GM12878 (cell line): ENCODE measurements around the gene HCN1. TPM values are rescaled to one million over a fixed set of nuclear protein-coding genes. Genes with fewer than 3 reads are reported as not detected.

Source experiments
- ATAC-seq: fragments of 200-7000 bp; cut with Tn5 transposase; 3 replicates; pipeline ENCODE4 v1.9.1; 2020; ENCODE audit warnings: mild to moderate bottlenecking, moderate library complexity
- BruUV-seq: library from RNA; stranded (reverse); fragments of 400-500 nt; replicated peaks from 2 replicates; lab custom pipeline; 2021; lab: Mats Ljungman, UMichigan
- CTCF ChIA-PET: fragments of 300-600 bp; sonication (Branson Sonifier 250); formaldehyde crosslinking; extraction: SDS; loops from one replicate; lab custom pipeline; 2021; ENCODE audit warnings: inconsistent platforms; lab: Yijun Ruan, JAX
- POLR2A ChIA-PET: fragments of 350-600 bp; formaldehyde crosslinking; extraction: SDS; loops from one replicate; lab custom pipeline; 2021; ENCODE audit warnings: inconsistent platforms; lab: Charles Lee
- RAD21 ChIA-PET: fragments of 300-600 bp; sonication (Branson Sonifier 250); formaldehyde crosslinking; loops from one replicate; lab custom pipeline; 2023; ENCODE audit warnings: antibody characterized with exemption; ENCODE audit not compliant: unreplicated experiment; lab: Charles Lee
- SMC1A ChIA-PET: fragments of 300-600 bp; sonication (Branson Sonifier 250); formaldehyde crosslinking; loops from one replicate; lab custom pipeline; 2023; ENCODE audit not compliant: unreplicated experiment, uncharacterized antibody; lab: Charles Lee
- DNase-seq: peaks from one replicate; pipeline ENCODE4 v3.0.0-alpha.2; 2011; ENCODE audit warnings: low read depth, low spot score
- FAIRE-seq: peaks from 3 replicates; lab custom pipeline; 2011; peaks lifted over from hg19 to GRCh38; lab: Jason Lieb, UNC
- H2AFZ ChIP-seq: 2 replicates; pipeline ENCODE4 v1.6.0; 2011; ENCODE audit warnings: low read depth, low read length, control low read depth; ENCODE audit not compliant: control insufficient read depth
- H3K27ac ChIP-seq: 2 replicates; pipeline ENCODE4 v1.5.1; 2011; ENCODE audit warnings: control low read depth; ENCODE audit not compliant: control insufficient read depth, insufficient read depth
- H3K27me3 ChIP-seq, 2 experiments: replicated peaks in 1 of 2; 2 replicates each; pipeline versions ENCODE4 v1.6.0 to v1.6.1; 2011; ENCODE audit warnings: low read length in 1 of 2; ENCODE audit not compliant: control insufficient read depth in 2 of 2, insufficient read depth in 2 of 2
- H3K36me3 ChIP-seq, 2 experiments: 2 replicates each; pipeline ENCODE4 v1.5.1; 2011; ENCODE audit warnings: low read length in 1 of 2; ENCODE audit not compliant: control insufficient read depth in 2 of 2, insufficient read depth in 2 of 2
- H3K4me1 ChIP-seq: 2 replicates; pipeline ENCODE4 v1.6.1; 2011; ENCODE audit warnings: mild to moderate bottlenecking, low read length, moderate library complexity, mixed read lengths; ENCODE audit not compliant: control insufficient read depth, insufficient read depth
- H3K4me2 ChIP-seq: 2 replicates; pipeline ENCODE4 v1.6.0; 2011; ENCODE audit warnings: control low read depth; ENCODE audit not compliant: control insufficient read depth, insufficient read depth
- H3K4me3 ChIP-seq: fragments of 200-600 bp; sonication (generic); 2 replicates; pipeline ENCODE4 v1.5.1; 2016
- H3K79me2 ChIP-seq: 2 replicates; pipeline ENCODE4 v1.6.0; 2011; ENCODE audit warnings: low read length; ENCODE audit not compliant: control insufficient read depth, insufficient read depth
- H3K9ac ChIP-seq: 2 replicates; pipeline ENCODE4 v1.8.0; 2011; ENCODE audit warnings: low read length, control low read depth, mixed read lengths; ENCODE audit not compliant: control insufficient read depth, insufficient read depth
- H3K9me3 ChIP-seq: replicated peaks from 3 replicates; pipeline ENCODE4 v1.5.1; 2011; ENCODE audit warnings: mild to moderate bottlenecking, low read length; ENCODE audit not compliant: control insufficient read depth, insufficient read depth
- H4K20me1 ChIP-seq: 2 replicates; pipeline ENCODE4 v1.6.0; 2011; ENCODE audit not compliant: control insufficient read depth, insufficient read depth
- EED ChIP-seq: sonication (generic); IDR thresholded peaks from 2 replicates; pipeline ENCODE4 v1.6.1; 2016; ENCODE audit warnings: antibody characterized with exemption, low read depth
- ETV6 ChIP-seq, 2 experiments: fragments of 450-650 bp in 1 of 2; IDR thresholded peaks in 1 of 2; conservative IDR thresholded peaks in 1 of 2; 2 replicates each; pipeline ENCODE4 v1.6.1; 2014; ENCODE audit warnings: antibody characterized with exemption in 1 of 2, borderline replicate concordance in 1 of 2, low read depth in 1 of 2, mild to moderate bottlenecking in 1 of 2, moderate library complexity in 1 of 2
- GABPA ChIP-seq: IDR thresholded peaks from 2 replicates; pipeline ENCODE4 v1.6.1; 2014; ENCODE audit warnings: antibody characterized with exemption, low read depth, mild to moderate bottlenecking, inconsistent platforms
- GATAD2B ChIP-seq: fragments of 450-650 bp; conservative IDR thresholded peaks from 2 replicates; pipeline ENCODE4 v1.6.1; 2017; ENCODE audit warnings: low read depth, mild to moderate bottlenecking, moderate library complexity
- LARP7 ChIP-seq: fragments of 450-650 bp; IDR thresholded peaks from 2 replicates; pipeline ENCODE4 v1.6.1; 2017; ENCODE audit warnings: mild to moderate bottlenecking
- MEF2B ChIP-seq: fragments of 450-650 bp; IDR thresholded peaks from 2 replicates; pipeline ENCODE4 v1.6.1; 2018; ENCODE audit warnings: mild to moderate bottlenecking, moderate library complexity; ENCODE audit not compliant: partially characterized antibody, poor library complexity, severe bottlenecking
- RBBP5 ChIP-seq: fragments of 200-600 bp; sonication (generic); conservative IDR thresholded peaks from 2 replicates; pipeline ENCODE4 v1.6.1; 2016
- RELB ChIP-seq: fragments of 450-650 bp; IDR thresholded peaks from 2 replicates; pipeline ENCODE4 v1.6.1; 2017; ENCODE audit warnings: low read depth, mild to moderate bottlenecking, moderate library complexity
- SMARCA5 ChIP-seq: fragments of 450-650 bp; IDR thresholded peaks from 2 replicates; pipeline ENCODE4 v1.6.1; 2017; ENCODE audit warnings: mild to moderate bottlenecking
- SP1 ChIP-seq: IDR thresholded peaks from one replicate; pipeline ENCODE4 v1.6.1; 2011; ENCODE audit warnings: low read depth, low read length
- SREBF2 ChIP-seq: IDR thresholded peaks from 2 replicates; pipeline ENCODE4 v1.6.1; 2012; ENCODE audit warnings: mild to moderate bottlenecking, low read length
- SUPT20H ChIP-seq: IDR thresholded peaks from 2 replicates; pipeline ENCODE4 v1.6.1; 2011; ENCODE audit warnings: low read depth, mild to moderate bottlenecking, low read length, moderate library complexity, borderline replicate concordance; ENCODE audit not compliant: control insufficient read depth
- ZBTB4 ChIP-seq: fragments of 450-650 bp; formaldehyde crosslinking; IDR thresholded peaks from 2 replicates; pipeline ENCODE4 v1.4.0; 2022; ENCODE audit warnings: mild to moderate bottlenecking, moderate library complexity
- ZNF207 ChIP-seq: fragments of 450-650 bp; IDR thresholded peaks from 2 replicates; pipeline ENCODE4 v1.6.1; 2014; ENCODE audit warnings: antibody characterized with exemption, mild to moderate bottlenecking, borderline replicate concordance
- ZNF274 ChIP-seq: IDR thresholded peaks from one replicate; pipeline ENCODE4 v1.8.0; 2011; ENCODE audit not compliant: insufficient read length, insufficient read depth
- in situ Hi-C: fragments of 300-500 bp; cut with MboI; formaldehyde crosslinking; loops from 9 replicates; pipeline ENCODE4 v1.14.3; 2018; ENCODE audit warnings: mixed read lengths
- intact Hi-C: fragments of 100-400 bp; cut with micrococcal nuclease; formaldehyde crosslinking; loops from one replicate; pipeline ENCODE4 v1.14.2; 2022; ENCODE audit not compliant: unreplicated experiment
- polyA plus RNA-seq, 11 experiments: library from polyadenylated mRNA; depleted of rRNA in 4 of 11; unstranded in 6 of 11; stranded (reverse) in 5 of 11; fragments of >200 nt; fragmentation: Nextera tagmentation in 4 of 11; fragmentation: Illumina TruSeq in 1 of 11; extraction: Ambion mirVana in 4 of 11; extraction: Trizol in 1 of 11; gene quantifications; 1 replicate in 1 of 11; 2 replicates in 10 of 11; pipeline versions ENCODE4 v1.2.1 to v1.2.3, GENCODE V29; 2011 to 2016; ENCODE audit warnings: inconsistent platforms in 2 of 11, missing spikeins in 2 of 11, low read depth in 1 of 11
- total RNA-seq, 4 experiments: library from RNA; depleted of rRNA in 3 of 4; stranded (reverse); fragments of >200 nt in 3 of 4; fragmentation: Illumina TruSeq in 1 of 4; extraction: Trizol in 1 of 4; gene quantifications; 2 replicates each; pipeline versions ENCODE4 v1.2.1 to v1.2.3, GENCODE V29; 2013 to 2021

Gene HCN1
- total and polyA plus RNA-seq, 10 of the 15 experiments (the other 5 are each of a cell fraction or from before 2014, with no cell fraction given): not detected

DNA sequence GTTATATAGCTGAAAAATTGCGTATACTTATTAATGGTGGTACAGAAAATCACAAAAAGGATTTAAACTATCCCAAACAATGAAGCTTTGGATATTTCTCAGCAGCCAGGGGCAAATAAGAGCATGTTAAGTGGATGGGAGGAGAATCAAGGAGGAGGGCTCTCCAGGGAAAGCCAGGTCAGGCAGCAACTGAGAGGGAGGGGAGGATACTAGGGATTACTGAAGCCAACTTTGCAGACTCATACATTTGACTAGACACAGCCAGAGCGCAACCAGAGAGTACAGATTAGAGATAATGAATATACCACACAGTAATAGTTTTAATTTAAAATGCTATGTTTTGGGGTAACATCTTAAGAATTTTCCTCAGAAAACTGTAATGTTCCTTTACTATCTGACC lies 360.2 kb downstream of the HCN1 start (continued):
- TF ChIP-seq SUPT20H (no peak), MEF2B (no peak), SREBF2 (no peak)

- no peak for TF ChIP-seq LARP7
- TF ChIP-seq GATAD2B: no peak
- TF ChIP-seq RBBP5: no peak
- no peak for TF ChIP-seq ZBTB4 (CRISPR knock-in tag)
- no peak for TF ChIP-seq ZNF274
- TF ChIP-seq RELB: no peak
- no peak for TF ChIP-seq SMARCA5
- TF ChIP-seq SP1: no peak
- TF ChIP-seq EED: no peak
- TF ChIP-seq ZNF207: no peak
- no peak for TF ChIP-seq SREBF2
- no peak for TF ChIP-seq GABPA
- TF ChIP-seq ETV6 (conservative IDR thresholded peaks at IDR 0.05 in 1 of 2, IDR thresholded peaks at IDR 0.05 in 1 of 2; ENCODE audit: borderline replicate concordance in 1 of 2, low read depth in 1 of 2): no peak
- POLR2A ChIA-PET: no interaction called here
- intact Hi-C loops: no loop called here
- Histone ChIP-seq H3K9me3 (no peaks in the 10 kb centered on the region), H3K27me3 (no peaks in the 10 kb centered on the region), H4K20me1 (no peaks in the 10 kb centered on the region), H3K36me3 (no peaks in the 10 kb centered on the region), H3K4me2 (no peak overlapping the region), H3K9ac (no peak overlapping the region), H3K4me1 (no peaks in the 10 kb centered on the region), H3K4me3 (no peak overlapping the region), H3K27ac (no peak overlapping the region), H2AFZ (no peak overlapping the region), H3K79me2 (no peaks in the 10 kb centered on the region)
- no TSS peak for BruUV-seq
- DNase-seq (no peak), FAIRE-seq (no peak), ATAC-seq (no peak)
- RAD21 ChIA-PET: no interaction called here
- SMC1A ChIA-PET: no interaction called here
- in situ Hi-C loops: no loop called here
- CTCF ChIA-PET: no interaction called here
Measured at GRCh38 chr5:45335346-45335745, 360.8 kb downstream of the HCN1 start.
